OCI-LY3 (cell line): Measurements from ENCODE around the gene OR5AP2.

Experiments used
- H2AFZ ChIP-seq: fragments of 200-600, 300-600 bp; shearing (Covaris generic); 2 replicates; pipeline ENCODE4 v1.6.0; 2014; ENCODE audit warnings: antibody characterized with exemption, low read depth, low read length
- H3K27ac ChIP-seq: fragments of 200-600, 300-600 bp; sonication (generic); 2 replicates; pipeline ENCODE4 v1.5.1; 2014; ENCODE audit warnings: mild to moderate bottlenecking, low read length, moderate library complexity, mixed read lengths
- H3K27me3 ChIP-seq: fragments of 200-600, 300-600 bp; sonication (generic); 2 replicates; pipeline ENCODE4 v1.6.1; 2014; ENCODE audit warnings: low read depth, low read length, mixed read lengths
- H3K36me3 ChIP-seq: fragments of 200-600, 300-600 bp; sonication (generic); replicated peaks from 2 replicates; pipeline ENCODE3; 2014; ENCODE audit warnings: low read depth, low read length, mixed read lengths
- H3K4me1 ChIP-seq: fragments of 300-600, 200-600 bp; sonication (generic); 2 replicates; pipeline ENCODE4 v1.6.1; 2014; ENCODE audit warnings: low read length, mixed read lengths
- H3K4me2 ChIP-seq: fragments of 200-600, 300-600 bp; sonication (generic); 2 replicates; pipeline ENCODE4 v1.6.1; 2014; ENCODE audit warnings: low read length, mixed read lengths
- H3K4me3 ChIP-seq: fragments of 300-600, 200-600 bp; sonication (generic); 2 replicates; pipeline ENCODE4 v1.5.1; 2014; ENCODE audit warnings: antibody characterized with exemption, mild to moderate bottlenecking, low read length, moderate library complexity
- H3K79me2 ChIP-seq: fragments of 300-600, 200-600 bp; shearing (Covaris generic); 2 replicates; pipeline ENCODE4 v1.6.1; 2014; ENCODE audit warnings: mild to moderate bottlenecking, low read length, mixed read lengths
- H3K9ac ChIP-seq: fragments of 300-600, 200-600 bp; shearing (Covaris generic); 2 replicates; pipeline ENCODE4 v1.6.0; 2014; ENCODE audit warnings: mild to moderate bottlenecking, low read length, moderate library complexity
- H3K9me3 ChIP-seq: fragments of 200-600, 300-600 bp; shearing (Covaris generic); 2 replicates; pipeline ENCODE4 v1.6.1; 2014; ENCODE audit warnings: low read length, mixed read lengths; ENCODE audit not compliant: insufficient read depth
- H4K20me1 ChIP-seq: fragments of 200-600, 300-600 bp; sonication (generic); 2 replicates; pipeline ENCODE4 v1.6.1; 2016; ENCODE audit warnings: low read length, mixed read lengths; ENCODE audit not compliant: insufficient read depth
- CTCF ChIP-seq: fragments of 200-600, 300-600 bp; sonication (generic); IDR thresholded peaks from 2 replicates; pipeline ENCODE4 v1.5.1; 2014; ENCODE audit warnings: antibody characterized with exemption, low read length, low read depth
- EZH2phosphoT487 ChIP-seq: fragments of 200-600 bp; shearing (Covaris generic); IDR thresholded peaks from 2 replicates; pipeline ENCODE4 v1.6.1; 2018; ENCODE audit warnings: antibody characterized with exemption, mixed run types, low read depth

Gene OR5AP2

GRCh38 chr11:56663386-56663785, 21.1 kb upstream of the OR5AP2 start, which contains the start of gene OR5AR1:
OR5AR1 (plus strand) TSS chr11:56663686; CDS start chr11:56663686, 0 bp downstream.
- no peaks in the 10 kb centered on the region for H3K4me1 ChIP-seq
- no peak within 1 kb of the TSS for H3K27ac ChIP-seq
- H4K20me1 ChIP-seq = no peaks in the 10 kb centered on the region
- no peak within 1 kb of the TSS for H3K4me2 ChIP-seq
- H3K4me3 ChIP-seq = no peak within 1 kb of the TSS
- no peaks in the 10 kb centered on the region for H3K79me2 ChIP-seq
- no peak within 1 kb of the TSS for H3K9ac ChIP-seq
- TF ChIP-seq CTCF (no peak), EZH2phosphoT487 (no peak)
- no peaks in the 10 kb centered on the region for H3K27me3 ChIP-seq
- H3K9me3 ChIP-seq = no peaks in the 10 kb centered on the region
- no peaks in the 10 kb centered on the region for H3K36me3 ChIP-seq
- no peak within 1 kb of the TSS for H2AFZ ChIP-seq

- TF ChIP-seq EZH2phosphoT487 (no peak), CTCF (no peak)
- Histone ChIP-seq H4K20me1 (no peaks in the 10 kb centered on the region), H3K79me2 (no peaks in the 10 kb centered on the region), H3K4me1 (no peaks in the 10 kb centered on the region), H3K4me2 (no peak overlapping the region), H3K27ac (no peak overlapping the region), H3K9me3 (no peaks in the 10 kb centered on the region), H3K4me3 (no peak overlapping the region), H3K36me3 (no peaks in the 10 kb centered on the region), H3K27me3 (no peaks in the 10 kb centered on the region), H3K9ac (no peak overlapping the region), H2AFZ (no peak overlapping the region)
Measured at GRCh38 chr11:56659755-56660154, 17.5 kb upstream of the OR5AP2 start.

DNA sequence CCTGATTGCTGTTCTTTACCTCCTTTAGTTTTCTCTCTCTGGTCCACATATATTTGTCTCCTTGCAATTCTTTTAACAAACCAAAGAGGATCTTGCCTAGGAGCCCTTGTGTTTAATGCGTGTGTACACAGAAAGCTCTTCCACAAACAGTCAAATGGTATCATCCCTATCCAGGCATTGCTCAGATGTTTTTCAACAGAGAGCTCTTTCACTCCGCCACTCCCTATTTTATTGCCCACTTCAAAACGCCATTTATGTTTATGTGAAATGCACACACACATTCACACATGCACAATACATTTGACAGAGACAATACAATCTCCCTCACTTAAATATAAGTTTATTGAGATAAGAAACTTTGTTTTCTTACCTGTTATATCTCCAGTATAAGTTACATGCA, 4.7 kb downstream of the OR5AP2 start:
- no peak overlapping the region for H3K4me3 ChIP-seq
- no peaks in the 10 kb centered on the region for H4K20me1 ChIP-seq
- peaks cover 5% of the 10 kb centered on the region; the same call in 1 of the 2 replicates for H3K27me3 ChIP-seq
- peaks cover 2% of the 10 kb centered on the region; the same call in 1 of the 2 replicates for H3K4me1 ChIP-seq
- H3K36me3 ChIP-seq = no peaks in the 10 kb centered on the region
- no peak overlapping the region for H3K27ac ChIP-seq
- H3K9ac ChIP-seq = no peak overlapping the region
- TF ChIP-seq CTCF (no peak), EZH2phosphoT487 (no peak)
- H3K79me2 ChIP-seq = no peaks in the 10 kb centered on the region
- H3K4me2 ChIP-seq = no peak overlapping the region
- no peak overlapping the region for H2AFZ ChIP-seq
- no peaks in the 10 kb centered on the region for H3K9me3 ChIP-seq

DNA sequence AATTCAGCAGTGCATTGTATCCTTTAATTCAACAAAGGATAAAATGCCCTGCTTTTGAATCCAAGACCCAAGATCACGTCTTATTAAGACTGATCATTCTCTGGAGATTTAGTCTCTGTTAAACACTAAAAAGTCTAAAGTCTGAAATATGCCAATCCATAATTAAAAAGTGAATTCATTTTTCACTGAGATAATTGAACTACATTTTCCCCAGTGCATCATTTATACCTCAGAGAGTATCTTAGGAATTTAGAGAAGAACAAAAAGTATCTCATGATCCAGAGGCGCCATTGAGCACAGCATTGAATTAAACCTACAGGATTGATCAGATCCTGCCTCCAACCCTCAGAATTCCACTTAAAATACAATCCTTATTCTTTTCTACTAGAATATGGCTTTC, 5.4 kb downstream of the OR5AP2 start:
- no peaks in the 10 kb centered on the region for H3K36me3 ChIP-seq
- no peaks in the 10 kb centered on the region for H3K79me2 ChIP-seq
- TF ChIP-seq EZH2phosphoT487 (no peak), CTCF (no peak)
- no peak overlapping the region for H3K4me3 ChIP-seq
- H3K4me1 ChIP-seq = peaks cover 2% of the 10 kb centered on the region; the same call in 1 of the 2 replicates
- no peaks in the 10 kb centered on the region for H4K20me1 ChIP-seq
- H2AFZ ChIP-seq = no peak overlapping the region
- H3K27me3 ChIP-seq = peaks cover 7% of the 10 kb centered on the region; the same call in 1 of the 2 replicates
- no peak overlapping the region for H3K4me2 ChIP-seq
- H3K9me3 ChIP-seq = no peaks in the 10 kb centered on the region
- no peak overlapping the region for H3K27ac ChIP-seq
- no peak overlapping the region for H3K9ac ChIP-seq
